Spleen (tissue), 11 donors: ENCODE data around the gene ARHGAP29. TPM values are rescaled to one million over a fixed set of nuclear protein-coding genes. Genes with fewer than 3 reads are reported as not detected.

Experiments used
- DNase-seq: peaks from one replicate; pipeline ENCODE4 v3.0.0-alpha.2; 2020
- H3K27ac ChIP-seq, 8 donors: fragments of 200-600 bp; sonication (generic) in 7 of 8; 1 replicate in 4 of 8; 2 replicates in 4 of 8; pipeline versions ENCODE4 v1.5.0 to v1.8.0; 2016 to 2021; ENCODE audit warnings: inconsistent platforms in 4 of 8, mild to moderate bottlenecking in 4 of 8, moderate library complexity in 1 of 8
- H3K27me3 ChIP-seq, 7 donors: fragments of 200-600 bp; sonication (generic) in 6 of 7; replicated peaks in 1 of 7; 1 replicate in 4 of 7; 2 replicates in 3 of 7; pipeline versions ENCODE4 v1.5.0 to v1.8.0; 2016 to 2021; ENCODE audit warnings: inconsistent platforms in 3 of 7, mild to moderate bottlenecking in 1 of 7
- H3K36me3 ChIP-seq, 6 donors: fragments of 200-600 bp; sonication (generic) in 5 of 6; 1 replicate in 4 of 6; 2 replicates in 2 of 6; pipeline versions ENCODE4 v1.5.0 to v1.8.0; 2016 to 2021; ENCODE audit warnings: inconsistent platforms in 2 of 6
- H3K4me1 ChIP-seq, 6 donors: fragments of 200-600 bp; sonication (generic) in 5 of 6; 1 replicate in 3 of 6; 2 replicates in 3 of 6; pipeline versions ENCODE4 v1.5.0 to v1.8.0; 2016 to 2021; ENCODE audit warnings: inconsistent platforms in 3 of 6
- H3K4me3 ChIP-seq, 8 donors: fragments of 200-600 bp; sonication (generic) in 7 of 8; 1 replicate in 4 of 8; 2 replicates in 4 of 8; pipeline versions ENCODE4 v1.5.0 to v1.8.0; 2016 to 2021; ENCODE audit warnings: inconsistent platforms in 4 of 8, mild to moderate bottlenecking in 4 of 8, moderate library complexity in 2 of 8
- H3K9me3 ChIP-seq, 8 donors: fragments of 200-600 bp; sonication (generic) in 7 of 8; 1 replicate in 4 of 8; 2 replicates in 4 of 8; pipeline versions ENCODE4 v1.5.0 to v1.8.0; 2016 to 2021; ENCODE audit warnings: inconsistent platforms in 4 of 8
- POLR2A ChIP-seq, 3 donors: fragments of 450-650 bp; IDR thresholded peaks; one replicate each; pipeline ENCODE4 v1.5.1; 2017; ENCODE audit warnings: antibody characterized with exemption in 3 of 3, mild to moderate bottlenecking in 1 of 3
- POLR2AphosphoS5 ChIP-seq, 3 donors: sonication (generic); formaldehyde crosslinking; IDR thresholded peaks; one replicate each; pipeline ENCODE4 v1.5.1; 2017; ENCODE audit warnings: antibody characterized with exemption in 3 of 3
- WGBS, 5 donors: extraction: QIAGEN DNeasy Blood & Tissue Kit in 3 of 5; methylation state at CpG; one replicate each; pipeline versions ENCODE4 v1.1.5 to v1.1.7; 2013 to 2018; 5-methylcytosine and 5-hydroxymethylcytosine counted together
- intact Hi-C: fragments of 100-400 bp; cut with DNase I; formaldehyde crosslinking; loops from one replicate; pipeline ENCODE4 v1.15.0; 2023; ENCODE audit warnings: low total_unique reads
- polyA plus RNA-seq, 3 donors: library from polyadenylated mRNA; stranded (reverse); fragments of 200-250 nt; gene quantifications; one replicate each; pipeline ENCODE4 v1.2.1, GENCODE V29; 2013
- total RNA-seq, 7 donors: library from RNA; depleted of rRNA in 3 of 7; stranded (reverse); fragments of >200 nt in 3 of 7; fragmentation: NEBNext Ultra II Directional in 4 of 7; extraction: Animal tissue kit (Norgen Biotek cat#: 25700) in 4 of 7; gene quantifications; one replicate each; pipeline versions ENCODE4 v1.1.0 to v1.2.1, GENCODE V29; 2016 to 2021
- TF ChIP-seq, protein P1 (sequence below), 11 experiments: fragments of 200-600 bp in 7 of 11; fragments of 450-650 bp in 4 of 11; sonication (generic) in 4 of 11; IDR thresholded peaks in 8 of 11; conservative IDR thresholded peaks in 3 of 11; 1 replicate in 7 of 11; 2 replicates in 4 of 11; pipeline versions ENCODE4 v1.4.0 to v1.8.0; 2016 to 2021; ENCODE audit warnings: antibody characterized with exemption in 11 of 11, inconsistent platforms in 4 of 11, mild to moderate bottlenecking in 1 of 11
- donor health status: healthy with polysubstance abuse.
- donor health status: DM: no; HTN: no; CAD: no; lungs with moderate emphysema.
- donor health status: DM: no; HTN: no; CAD: no.
- donor health status: Bipolar disorder and iron deficiency.
- donor health status: healthy.
- donor health status: DM: no; HTN: no; CAD: no.
- donor health status: DM: yes; HTN: yes; CAD: no.

Gene ARHGAP29
- total and polyA plus RNA-seq, 10 donors = 7.3 to 124 (median 71.9) TPM

GRCh38 chr1:94240822-94241221 lies 3.4 kb upstream of the ARHGAP29 start:
- Histone ChIP-seq H3K9me3 (peaks cover 0 to 27% (median 20%) of the 10 kb centered on the region in 8 donors), H3K27ac (no peak overlapping the region), H3K4me1 (peaks cover 0 to 33% (median 20%) of the 10 kb centered on the region in 6 donors), H3K27me3 (peaks cover 0 to 82% (median 22%) of the 10 kb centered on the region in 7 donors), H3K36me3 (no peaks in the 10 kb centered on the region), H3K4me3 (no peak overlapping the region)
- no peak for DNase-seq
- intact Hi-C loops = loop anchor here (10.0 kb wide), 1 partner anchor 84 kb away; no protein-coding TSS in a partner anchor
- TF ChIP-seq, protein P1, sequence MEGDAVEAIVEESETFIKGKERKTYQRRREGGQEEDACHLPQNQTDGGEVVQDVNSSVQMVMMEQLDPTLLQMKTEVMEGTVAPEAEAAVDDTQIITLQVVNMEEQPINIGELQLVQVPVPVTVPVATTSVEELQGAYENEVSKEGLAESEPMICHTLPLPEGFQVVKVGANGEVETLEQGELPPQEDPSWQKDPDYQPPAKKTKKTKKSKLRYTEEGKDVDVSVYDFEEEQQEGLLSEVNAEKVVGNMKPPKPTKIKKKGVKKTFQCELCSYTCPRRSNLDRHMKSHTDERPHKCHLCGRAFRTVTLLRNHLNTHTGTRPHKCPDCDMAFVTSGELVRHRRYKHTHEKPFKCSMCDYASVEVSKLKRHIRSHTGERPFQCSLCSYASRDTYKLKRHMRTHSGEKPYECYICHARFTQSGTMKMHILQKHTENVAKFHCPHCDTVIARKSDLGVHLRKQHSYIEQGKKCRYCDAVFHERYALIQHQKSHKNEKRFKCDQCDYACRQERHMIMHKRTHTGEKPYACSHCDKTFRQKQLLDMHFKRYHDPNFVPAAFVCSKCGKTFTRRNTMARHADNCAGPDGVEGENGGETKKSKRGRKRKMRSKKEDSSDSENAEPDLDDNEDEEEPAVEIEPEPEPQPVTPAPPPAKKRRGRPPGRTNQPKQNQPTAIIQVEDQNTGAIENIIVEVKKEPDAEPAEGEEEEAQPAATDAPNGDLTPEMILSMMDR (IDR thresholded peaks at IDR 0.05 in 8 of 11, conservative IDR thresholded peaks at IDR 0.05 in 3 of 11) = peak in 2 of 11 experiments; percentile 20 to 23
- no peak for TF ChIP-seq POLR2AphosphoS5 (IDR thresholded peaks at IDR 0.05)

DNA sequence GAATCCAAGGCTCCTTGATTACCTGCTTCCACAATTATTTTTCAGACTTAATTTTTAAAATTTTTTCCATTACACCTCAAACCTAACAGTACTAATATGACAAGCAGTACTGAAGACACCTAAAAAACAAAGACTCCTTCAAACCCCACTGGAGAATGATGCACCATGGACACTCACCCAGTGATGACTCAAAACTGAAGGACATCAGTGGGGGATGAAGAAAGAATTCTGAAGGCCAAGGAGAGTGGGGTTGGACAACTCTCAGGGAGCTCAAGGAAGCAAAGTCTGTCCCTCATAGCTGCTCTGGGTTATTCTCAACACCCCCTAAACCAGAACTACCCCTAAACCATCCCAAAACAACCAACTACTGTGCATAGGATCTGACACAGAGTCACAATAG lies 2.4 kb upstream of the ARHGAP29 start:
- Histone ChIP-seq H3K27me3 (peaks cover 0 to 83% (median 22%) of the 10 kb centered on the region in 7 donors), H3K36me3 (no peaks in the 10 kb centered on the region), H3K4me1 (peaks cover 0 to 37% (median 21%) of the 10 kb centered on the region in 6 donors), H3K27ac (no peak overlapping the region), H3K4me3 (no peak overlapping the region), H3K9me3 (peaks cover 0 to 27% (median 20%) of the 10 kb centered on the region in 8 donors)
- intact Hi-C loops = loop anchor here (10.0 kb wide), 1 partner anchor 85 kb away; no protein-coding TSS in a partner anchor
- DNase-seq = no peak
- TF ChIP-seq, protein P1 (IDR thresholded peaks at IDR 0.05 in 8 of 11, conservative IDR thresholded peaks at IDR 0.05 in 3 of 11) = no peak
- TF ChIP-seq POLR2AphosphoS5 (IDR thresholded peaks at IDR 0.05) = no peak
- no peak for TF ChIP-seq POLR2A (IDR thresholded peaks at IDR 0.05)

- no peaks in the 10 kb centered on the region for H3K36me3 ChIP-seq
- no peak overlapping the region for H3K27ac ChIP-seq
- no peak for DNase-seq
- peaks cover 0 to 23% (median 19%) of the 10 kb centered on the region in 8 donors for H3K9me3 ChIP-seq
- intact Hi-C loops = no loop called here
- no peak overlapping the region for H3K4me3 ChIP-seq
- TF ChIP-seq POLR2AphosphoS5 (IDR thresholded peaks at IDR 0.05) (no peak), POLR2A (IDR thresholded peaks at IDR 0.05) (no peak)
- TF ChIP-seq, protein P1 (IDR thresholded peaks at IDR 0.05 in 8 of 11, conservative IDR thresholded peaks at IDR 0.05 in 3 of 11) = no peak
- H3K4me1 ChIP-seq = peaks cover 0 to 40% (median 23%) of the 10 kb centered on the region in 6 donors
- peaks cover 0 to 86% (median 22%) of the 10 kb centered on the region in 7 donors for H3K27me3 ChIP-seq
- whole genome bisulfite sequencing, 5 donors = 23 to 40% (median 32%) methylated on average over 3 of the region's 3 CpGs
These were observed 1.7 kb upstream of the ARHGAP29 start for GRCh38 chr1:94239051-94239450.

DNA sequence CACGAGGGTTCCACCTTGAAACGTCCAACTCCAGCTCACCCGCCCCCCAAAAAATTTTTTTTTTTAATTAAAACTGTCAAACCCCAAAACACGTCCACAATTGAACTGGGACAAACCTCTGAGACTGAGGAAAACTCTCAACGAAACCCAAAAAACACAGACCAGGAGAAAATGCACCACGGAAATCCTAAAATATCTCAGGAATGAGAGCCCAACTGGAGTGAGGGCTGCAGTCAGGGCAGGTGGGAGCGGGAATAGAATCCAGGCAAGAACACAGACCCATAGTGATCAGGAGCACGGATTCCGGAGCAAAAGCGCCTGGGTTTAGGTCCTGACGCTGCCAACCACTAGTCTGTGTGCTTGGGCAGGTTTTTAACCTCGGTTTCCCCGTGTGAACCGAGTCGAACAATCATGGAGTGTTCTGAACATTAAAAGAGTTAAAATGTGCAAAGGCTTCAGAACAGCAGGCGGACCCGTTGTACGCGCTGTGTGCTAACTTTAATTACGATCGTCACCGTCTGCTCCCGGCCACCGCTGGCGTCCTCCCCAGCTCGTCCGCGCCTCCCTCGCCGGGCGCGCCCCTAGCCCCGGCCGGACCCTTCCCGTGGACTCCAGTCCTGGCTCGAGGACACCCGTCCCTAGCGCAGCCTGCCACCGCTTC lies 624 bp downstream of the ARHGAP29 start:
- peak overlapping the region; percentile 44 to 97 (median 90) for H3K27ac ChIP-seq
- peaks cover 0 to 93% (median 22%) of the 10 kb centered on the region in 7 donors for H3K27me3 ChIP-seq
- intact Hi-C loops = no loop called here
- H3K36me3 ChIP-seq = no peaks in the 10 kb centered on the region
- 1 to 4% (median 2%) methylated on average over 38 to 39 of the region's 39 CpGs for WGBS, 5 donors
- peaks cover 0 to 42% (median 25%) of the 10 kb centered on the region in 6 donors for H3K4me1 ChIP-seq
- no peak for TF ChIP-seq POLR2A (IDR thresholded peaks at IDR 0.05)
- no peak for TF ChIP-seq POLR2AphosphoS5 (IDR thresholded peaks at IDR 0.05)
- TF ChIP-seq, protein P1 (IDR thresholded peaks at IDR 0.05 in 8 of 11, conservative IDR thresholded peaks at IDR 0.05 in 3 of 11) = no peak
- peaks cover 0 to under 1% (median 0%) of the 10 kb centered on the region in 8 donors for H3K9me3 ChIP-seq
- peak overlapping the region; percentile 30 to 78 (median 64) for H3K4me3 ChIP-seq
- DNase-seq = no peak
